Smooth muscle cell of the brain vasculature (primary cell): ENCODE results near the gene LAIR2.
"Not testable (repeated sequence)": the region's sequence is repeated elsewhere in the genome, so short reads cannot be mapped to it uniquely, and the experiment has no call there.

Experiments used
- DNase-seq: peaks from one replicate; pipeline ENCODE4 v3.0.0-alpha.2; 2012; ENCODE audit warnings: low read depth, low spot score

LAIR2 gene

GRCh38 chr19:54493967-54494585 lies 8.6 kb upstream of the LAIR2 start:
- no peak for DNase-seq

GRCh38 chr19:54495284-54495683 lies 7.3 kb upstream of the LAIR2 start:
- DNase-seq = not testable (repeated sequence)

- not testable (repeated sequence) for DNase-seq
Measured at GRCh38 chr19:54497747-54498450, 4.7 kb upstream of the LAIR2 start.

- DNase-seq = not testable (repeated sequence)
Measured at GRCh38 chr19:54498451-54498772, 4.2 kb upstream of the LAIR2 start.

- DNase-seq = not testable (repeated sequence)
Measured at GRCh38 chr19:54505542-54505941, 2.9 kb downstream of the LAIR2 start.

DNA sequence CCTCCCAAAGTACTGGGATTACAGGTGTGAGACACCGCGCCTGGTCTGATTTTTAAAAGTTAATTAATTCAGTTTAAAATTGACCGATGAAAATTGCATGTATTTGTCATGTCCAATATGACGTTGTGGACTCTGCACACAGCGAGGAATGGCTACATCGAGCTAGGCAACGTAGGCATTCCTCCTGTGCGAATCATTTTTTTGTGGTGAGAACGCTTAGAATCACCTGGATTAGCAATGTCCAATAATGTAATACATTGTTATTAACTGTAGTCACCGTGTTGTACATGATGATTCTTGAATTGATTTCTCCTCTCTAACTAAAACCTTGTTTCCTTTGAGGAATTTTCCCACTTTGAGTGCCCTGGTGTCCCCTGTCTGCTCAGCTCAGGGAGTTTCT lies 3.4 kb downstream of the LAIR2 start:
- DNase-seq = no peak

DNA sequence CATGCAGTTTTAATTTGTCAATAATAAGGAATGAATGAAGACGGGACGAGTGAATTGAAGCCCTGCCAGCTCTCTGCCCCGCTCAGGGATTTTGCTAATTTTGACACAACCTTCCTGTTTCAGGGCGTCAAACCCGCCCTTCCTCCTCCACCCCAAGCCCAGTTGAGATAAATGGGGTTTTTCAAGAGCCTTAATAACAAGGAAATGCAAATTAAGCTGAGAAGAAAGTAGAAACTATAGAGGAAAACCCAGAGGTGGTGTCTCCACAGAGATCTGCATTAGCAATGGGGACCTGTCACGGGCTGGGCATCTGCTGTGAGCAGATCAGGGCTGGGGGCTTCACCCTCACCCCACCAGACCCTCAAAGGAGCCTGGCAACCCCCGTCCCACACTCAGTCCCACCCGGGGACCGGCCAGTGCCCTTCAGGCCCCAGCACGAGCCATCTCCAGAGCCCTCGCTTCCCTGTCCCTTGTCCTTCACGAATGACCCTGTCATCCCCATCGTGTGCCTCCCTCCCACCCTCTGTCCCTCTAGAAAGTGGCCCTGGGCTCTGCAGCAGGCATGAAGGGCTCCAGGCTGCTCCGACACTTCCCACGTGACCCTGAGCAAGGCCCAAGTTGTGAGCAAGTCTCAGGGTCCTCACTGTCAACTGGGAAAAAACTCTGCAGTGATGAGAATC lies 4.5 kb downstream of the LAIR2 start:
- not testable (repeated sequence) for DNase-seq

- no peak for DNase-seq
Measured at GRCh38 chr19:54507824-54508223, 5.2 kb downstream of the LAIR2 start.

DNA sequence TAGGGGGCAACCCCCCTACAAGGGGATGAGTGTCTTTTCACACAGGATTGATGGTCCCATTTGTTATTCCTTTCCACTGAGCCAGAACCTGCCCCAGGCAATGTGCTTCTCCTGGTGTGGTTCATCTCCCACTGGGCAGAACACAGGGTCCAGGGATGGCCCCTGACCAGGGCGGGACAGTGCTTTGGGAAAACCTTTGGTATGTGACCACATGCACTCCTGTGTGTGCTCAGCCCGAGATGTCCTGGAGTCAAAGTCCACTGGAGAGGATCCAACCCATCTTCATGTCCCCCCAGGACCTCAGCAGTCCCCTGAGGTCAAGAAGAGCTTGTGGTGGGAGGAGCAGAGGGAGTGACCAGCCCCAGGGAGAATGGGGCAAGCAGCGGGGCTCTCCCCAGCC lies 5.9 kb downstream of the LAIR2 start:
- DNase-seq = not testable (repeated sequence)

GRCh38 chr19:54509200-54509940 lies 6.7 kb downstream of the LAIR2 start:
- DNase-seq = not testable (repeated sequence)

- DNase-seq = no peak
Measured at GRCh38 chr19:54515156-54515555, 12.5 kb downstream of the LAIR2 start.

DNA sequence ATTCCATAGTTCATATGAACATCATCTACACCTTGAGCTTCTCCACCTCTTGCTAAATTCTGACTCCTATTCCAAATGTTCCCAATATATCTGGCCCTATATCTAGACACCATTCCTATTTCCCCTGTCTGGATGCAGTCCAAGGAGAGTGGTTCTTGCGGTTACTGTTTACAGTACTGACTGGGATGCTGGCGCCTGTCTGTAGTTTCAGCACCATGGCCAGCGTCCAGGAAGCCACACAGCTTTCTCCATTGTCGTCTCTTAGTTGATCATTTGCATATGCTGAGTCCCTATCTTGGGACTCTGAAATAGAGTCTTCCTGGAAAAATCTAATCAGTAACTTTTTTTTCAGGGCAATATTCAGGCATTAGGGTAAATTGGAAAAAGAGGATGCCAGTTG lies 14.9 kb downstream of the LAIR2 start:
- no peak for DNase-seq

DNA sequence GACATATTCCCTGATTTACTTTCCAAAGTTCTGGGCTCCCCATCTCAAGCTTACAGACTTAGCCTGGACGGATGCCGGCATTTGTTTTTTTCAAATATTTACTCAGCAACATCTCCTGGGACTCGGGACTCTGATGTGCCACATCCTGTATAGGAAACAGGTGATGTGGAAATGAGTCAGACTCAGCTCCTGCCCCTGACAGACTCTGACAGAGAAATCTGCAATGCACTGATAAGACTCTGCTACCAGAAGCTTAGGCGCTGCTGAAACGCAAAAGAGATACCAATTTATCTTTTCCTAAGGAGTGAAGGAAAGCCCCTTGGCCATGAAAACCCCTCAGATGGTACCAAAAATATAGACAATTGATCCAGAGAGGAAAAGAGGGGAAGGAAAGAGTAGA lies 16.2 kb downstream of the LAIR2 start:
- DNase-seq = no peak

DNA sequence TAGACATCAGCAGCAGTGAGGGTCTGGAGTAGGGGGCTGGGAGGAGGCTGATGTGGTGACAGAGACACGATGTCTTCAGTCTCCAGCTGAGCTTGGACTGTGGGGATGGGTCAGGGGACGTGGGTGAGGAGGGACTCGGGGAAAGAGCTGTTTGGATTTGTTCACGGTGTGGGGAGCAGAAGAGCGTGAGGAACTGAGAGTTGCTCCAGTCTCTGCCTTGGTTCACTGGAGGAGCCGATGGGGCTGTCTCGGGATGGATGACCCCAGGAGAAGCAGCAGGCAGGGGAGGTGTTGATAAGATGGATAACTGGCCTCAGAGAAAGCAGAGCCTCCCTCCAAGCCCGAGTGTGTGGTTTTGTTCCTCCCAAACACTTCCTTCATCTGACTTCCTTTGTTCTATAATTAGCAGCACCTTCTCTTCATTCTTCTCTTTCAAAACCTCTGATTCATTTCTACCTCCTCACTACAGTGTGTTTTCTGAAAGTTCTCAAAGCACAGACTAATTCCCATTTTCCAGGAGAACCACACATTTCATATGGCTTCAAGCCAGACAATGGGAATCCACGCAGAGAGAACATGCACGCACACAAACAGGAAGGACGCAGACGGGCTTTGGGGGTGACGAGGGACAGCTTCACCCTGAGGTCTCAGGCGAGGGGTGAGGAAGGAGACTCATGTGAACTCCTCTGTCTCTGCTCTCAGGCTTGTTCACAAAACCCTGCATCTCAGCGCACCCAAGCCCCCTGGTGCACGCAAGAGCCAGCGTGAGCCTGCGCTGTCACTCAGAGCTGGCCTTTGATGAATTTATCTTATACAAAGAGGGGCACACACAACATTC lies 18.6 kb downstream of the LAIR2 start:
- DNase-seq = no peak

GRCh38 chr19:54521860-54522513 lies 19.4 kb downstream of the LAIR2 start:
- DNase-seq = no peak

DNA sequence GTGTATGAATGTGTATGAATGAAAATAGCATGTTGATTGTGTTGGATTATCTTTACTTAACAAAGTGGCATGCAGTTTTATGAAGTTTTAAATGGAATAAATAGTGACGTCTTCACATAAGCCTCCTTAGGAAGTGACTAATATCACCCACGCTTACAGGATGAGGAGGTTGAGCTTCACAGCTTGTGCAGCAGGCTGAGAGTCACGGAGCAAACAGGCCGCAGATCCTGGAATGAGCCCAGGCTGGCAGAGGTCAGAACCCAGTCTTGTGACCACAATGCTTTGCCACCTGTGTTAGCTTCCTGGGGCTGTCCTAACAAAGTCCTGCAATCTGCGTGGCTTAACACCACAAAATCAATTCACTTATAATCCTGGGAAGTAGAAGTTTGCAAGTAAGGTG lies 20.8 kb downstream of the LAIR2 start:
- DNase-seq = no peak

DNA sequence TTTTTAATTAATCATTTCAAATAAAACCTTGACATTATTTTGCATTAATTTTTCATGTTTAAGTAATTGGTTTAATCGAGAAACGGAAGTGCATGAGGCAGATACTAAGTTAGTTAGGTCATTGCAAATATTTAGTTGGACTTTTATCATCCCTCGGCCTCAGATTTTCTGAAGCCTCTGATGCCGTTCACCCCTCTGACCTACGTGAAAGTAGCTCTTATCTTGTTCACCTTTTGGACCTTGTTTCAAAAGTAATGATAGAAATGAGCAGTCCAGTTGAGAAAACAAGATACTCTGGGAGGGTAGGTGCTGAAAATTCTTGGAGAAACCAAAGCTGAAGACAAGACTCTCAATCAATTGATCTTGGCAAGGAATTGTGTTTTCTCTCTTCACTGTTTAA lies 23.0 kb downstream of the LAIR2 start:
- no peak for DNase-seq

DNA sequence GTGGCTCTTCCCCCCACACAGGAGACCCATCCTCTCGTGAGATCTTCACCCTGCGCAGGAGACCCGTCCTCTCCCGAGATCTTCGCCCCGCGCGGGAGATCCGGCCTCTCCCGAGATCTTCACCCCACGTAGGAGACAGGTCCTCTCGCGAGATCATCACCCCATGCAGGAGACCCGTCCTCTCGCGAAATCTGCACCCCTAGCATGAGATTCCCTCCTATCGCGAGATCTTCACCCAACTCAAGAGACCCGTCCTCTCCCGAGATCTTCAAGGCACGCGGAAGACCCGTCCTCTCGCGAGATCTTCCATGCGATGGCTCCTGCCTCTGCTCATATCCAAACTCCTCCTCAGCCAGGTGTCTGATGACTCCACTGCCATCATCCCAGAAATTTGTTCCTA lies 24.3 kb downstream of the LAIR2 start:
- DNase-seq = no peak

GRCh38 chr19:54530866-54531265 lies 28.2 kb downstream of the LAIR2 start:
- DNase-seq = no peak

DNA sequence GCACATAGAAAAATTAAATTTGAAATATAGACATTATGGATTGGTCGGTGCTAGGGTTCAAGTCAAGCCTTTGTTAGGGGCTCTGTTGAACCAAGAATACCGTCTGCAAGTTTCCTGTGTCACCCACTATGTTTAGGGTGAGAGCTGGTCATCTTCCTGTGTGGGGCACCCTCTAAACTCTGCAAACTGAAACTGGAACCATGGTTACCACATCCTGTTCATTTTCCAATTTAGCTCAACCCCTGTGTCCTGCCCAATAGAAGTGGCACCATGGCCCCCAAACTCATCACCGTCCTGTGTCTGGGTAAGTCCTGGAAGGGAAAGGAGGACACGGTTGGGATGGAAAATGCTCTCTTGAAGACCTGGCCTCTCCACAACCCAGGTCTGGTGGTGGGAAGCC lies 29.9 kb downstream of the LAIR2 start:
- DNase-seq = no peak

DNA sequence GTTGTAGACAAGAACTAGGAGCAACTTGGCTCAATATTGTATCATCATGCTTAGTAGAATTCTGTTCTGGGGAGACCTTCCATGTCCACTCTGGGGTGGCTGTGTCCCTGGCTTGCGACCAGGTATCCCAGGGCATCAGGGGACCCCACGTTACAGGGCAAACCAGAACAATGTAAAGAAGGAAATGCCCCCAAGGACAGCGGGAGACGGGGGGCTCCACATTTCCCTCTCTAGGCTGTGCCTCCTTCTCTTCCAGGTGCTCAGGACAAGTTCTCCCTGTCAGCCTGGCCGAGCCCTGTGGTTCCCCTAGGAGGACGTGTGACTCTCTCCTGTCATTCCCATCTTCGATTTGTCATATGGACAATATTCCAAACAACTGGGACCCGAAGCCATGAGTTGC lies 30.8 kb downstream of the LAIR2 start:
- no peak for DNase-seq
